Measurements from ENCODE around the gene PIP4K2A. TPM values are rescaled to one million over a fixed set of nuclear protein-coding genes. Genes with fewer than 3 reads are reported as not detected.
"Not testable (repeated sequence)": the region's sequence is repeated elsewhere in the genome, so short reads cannot be mapped to it uniquely, and the experiment has no call there.

PIP4K2A gene
- polyA plus RNA-seq, 1 experiment, result 24.1 TPM

DNA sequence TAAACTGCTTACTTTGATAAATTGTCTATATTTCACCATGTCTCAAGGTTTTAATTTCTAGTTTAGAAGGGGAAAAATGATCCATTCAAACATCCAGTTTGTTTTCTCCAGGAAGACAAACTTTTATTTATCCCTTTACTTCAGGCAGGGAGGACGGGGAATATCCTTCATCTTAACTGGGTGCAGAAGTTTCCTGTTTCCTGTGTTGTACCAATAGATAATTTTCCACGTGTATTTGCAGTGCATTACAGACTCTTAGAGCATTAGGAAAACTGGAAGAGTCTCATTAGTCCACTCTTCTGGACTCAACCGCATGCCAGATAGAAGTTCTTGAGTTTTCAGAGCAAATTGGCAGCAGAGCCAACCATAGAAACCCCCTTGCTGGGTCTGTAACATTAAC lies 39.4 kb upstream of the PIP4K2A start:
- Histone ChIP-seq H3K27ac (ENCODE audit: low read depth, low read length) (no peak overlapping the region), H3K27me3 (ENCODE audit: control insufficient read depth, insufficient read depth, low read length) (no peaks in the 10 kb centered on the region), H3K4me3 (ENCODE audit: low read depth, low read length) (no peak overlapping the region), H3K9me3 (ENCODE audit: control insufficient read depth, insufficient read depth, low read length) (no peaks in the 10 kb centered on the region)
- TF ChIP-seq CTCF (IDR thresholded peaks at IDR 0.05; ENCODE audit: low read depth, low read length), result no peak
- DNase-seq (ENCODE audit: low read depth, low spot score), result no peak
- ChIA-PET POLR2A (no interaction called here), CTCF (no interaction called here)

GRCh38 chr10:22752272-22752889 lies 38.0 kb upstream of the PIP4K2A start:
- no peak for DNase-seq (ENCODE audit: low read depth, low spot score)
- no peak for TF ChIP-seq CTCF (IDR thresholded peaks at IDR 0.05; ENCODE audit: low read depth, low read length)
- CTCF ChIA-PET, result interaction anchor here (0.6 kb wide), 1 partner anchor 178 kb away, joined by 3 read pairs; no protein-coding TSS in a partner anchor
- Histone ChIP-seq H3K27me3 (ENCODE audit: control insufficient read depth, insufficient read depth, low read length) (no peaks in the 10 kb centered on the region), H3K9me3 (ENCODE audit: control insufficient read depth, insufficient read depth, low read length) (no peaks in the 10 kb centered on the region), H3K4me3 (ENCODE audit: low read depth, low read length) (no peak overlapping the region), H3K27ac (ENCODE audit: low read depth, low read length) (no peak overlapping the region)
- POLR2A ChIA-PET, result no interaction called here

- no peak for DNase-seq (ENCODE audit: low read depth, low spot score)
- H3K9me3 ChIP-seq (ENCODE audit: control insufficient read depth, insufficient read depth, low read length), result no peaks in the 10 kb centered on the region
- no peak overlapping the region for H3K27ac ChIP-seq (ENCODE audit: low read depth, low read length)
- H3K27me3 ChIP-seq (ENCODE audit: control insufficient read depth, insufficient read depth, low read length), result no peaks in the 10 kb centered on the region
- CTCF ChIA-PET, result no interaction called here
- no peak for TF ChIP-seq CTCF (IDR thresholded peaks at IDR 0.05; ENCODE audit: low read depth, low read length)
- POLR2A ChIA-PET, result no interaction called here
- no peak overlapping the region for H3K4me3 ChIP-seq (ENCODE audit: low read depth, low read length)
Measured at GRCh38 chr10:22750131-22750530, 35.8 kb upstream of the PIP4K2A start.

DNA sequence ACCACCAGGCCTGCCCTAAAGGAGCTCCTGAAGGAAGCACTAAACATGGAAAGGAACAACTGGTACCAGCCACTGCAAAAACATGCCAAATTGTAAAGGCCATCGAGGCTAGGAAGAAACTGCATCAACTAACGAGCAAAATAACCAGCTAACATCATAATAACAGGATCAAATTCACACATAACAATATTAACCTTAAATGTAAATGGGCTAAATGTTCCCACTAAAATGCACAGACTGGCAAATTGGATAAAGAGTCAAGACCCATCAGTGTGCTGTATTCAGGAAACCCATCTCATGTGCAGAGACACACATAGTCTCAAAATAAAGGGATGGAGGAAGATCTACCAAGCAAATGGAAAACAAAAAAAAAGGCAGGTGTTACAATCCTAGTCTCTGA lies 30.5 kb upstream of the PIP4K2A start:
- H3K27ac ChIP-seq (ENCODE audit: low read depth, low read length); H3K27me3 ChIP-seq (ENCODE audit: control insufficient read depth, insufficient read depth, low read length); DNase-seq (ENCODE audit: low read depth, low spot score); H3K4me3 ChIP-seq (ENCODE audit: low read depth, low read length); POLR2A ChIA-PET; H3K9me3 ChIP-seq (ENCODE audit: control insufficient read depth, insufficient read depth, low read length); CTCF ChIA-PET: not testable (repeated sequence)

- Histone ChIP-seq H3K27me3 (ENCODE audit: control insufficient read depth, insufficient read depth, low read length) (peaks cover 2% of the 10 kb centered on the region), H3K27ac (ENCODE audit: low read depth, low read length) (no peak overlapping the region), H3K4me3 (ENCODE audit: low read depth, low read length) (no peak overlapping the region), H3K9me3 (ENCODE audit: control insufficient read depth, insufficient read depth, low read length) (0 out of 2 replicates have a peak, but pooled peaks cover 2% of the 10 kb centered on the region)
- no peak for DNase-seq (ENCODE audit: low read depth, low spot score)
- CTCF ChIA-PET, result no interaction called here
- POLR2A ChIA-PET, result no interaction called here
- no peak for TF ChIP-seq CTCF (IDR thresholded peaks at IDR 0.05; ENCODE audit: low read depth, low read length)
Measured at GRCh38 chr10:22742678-22743077, 28.3 kb upstream of the PIP4K2A start.

- H3K4me3 ChIP-seq (ENCODE audit: low read depth, low read length); H3K27ac ChIP-seq (ENCODE audit: low read depth, low read length); DNase-seq (ENCODE audit: low read depth, low spot score); H3K27me3 ChIP-seq (ENCODE audit: control insufficient read depth, insufficient read depth, low read length); H3K9me3 ChIP-seq (ENCODE audit: control insufficient read depth, insufficient read depth, low read length): not testable (repeated sequence)
- ChIA-PET CTCF (interaction anchor here (0.6 to 0.7 kb wide), 2 partner anchors 45 to 286 kb away, joined by 4 to 5 read pairs; no protein-coding TSS in a partner anchor), POLR2A (interaction anchor here (0.7 kb wide), 1 partner anchor 325 kb away, joined by 5 read pairs; no protein-coding TSS in a partner anchor)
Measured at GRCh38 chr10:22741631-22742030, 27.3 kb upstream of the PIP4K2A start.
